ENCODE measurements around the gene CCDC171.

- TF ChIP-seq, protein P1, sequence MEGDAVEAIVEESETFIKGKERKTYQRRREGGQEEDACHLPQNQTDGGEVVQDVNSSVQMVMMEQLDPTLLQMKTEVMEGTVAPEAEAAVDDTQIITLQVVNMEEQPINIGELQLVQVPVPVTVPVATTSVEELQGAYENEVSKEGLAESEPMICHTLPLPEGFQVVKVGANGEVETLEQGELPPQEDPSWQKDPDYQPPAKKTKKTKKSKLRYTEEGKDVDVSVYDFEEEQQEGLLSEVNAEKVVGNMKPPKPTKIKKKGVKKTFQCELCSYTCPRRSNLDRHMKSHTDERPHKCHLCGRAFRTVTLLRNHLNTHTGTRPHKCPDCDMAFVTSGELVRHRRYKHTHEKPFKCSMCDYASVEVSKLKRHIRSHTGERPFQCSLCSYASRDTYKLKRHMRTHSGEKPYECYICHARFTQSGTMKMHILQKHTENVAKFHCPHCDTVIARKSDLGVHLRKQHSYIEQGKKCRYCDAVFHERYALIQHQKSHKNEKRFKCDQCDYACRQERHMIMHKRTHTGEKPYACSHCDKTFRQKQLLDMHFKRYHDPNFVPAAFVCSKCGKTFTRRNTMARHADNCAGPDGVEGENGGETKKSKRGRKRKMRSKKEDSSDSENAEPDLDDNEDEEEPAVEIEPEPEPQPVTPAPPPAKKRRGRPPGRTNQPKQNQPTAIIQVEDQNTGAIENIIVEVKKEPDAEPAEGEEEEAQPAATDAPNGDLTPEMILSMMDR (IDR thresholded peaks at IDR 0.05) = no peak
- no peak for TF ChIP-seq POLR2A (IDR thresholded peaks at IDR 0.05)
Observed at GRCh38 chr9:15729507-15729906, 176.7 kb downstream of the CCDC171 start.
